ENCODE measurements around the gene USP30. TPM values are rescaled to one million over a fixed set of nuclear protein-coding genes. Genes with fewer than 3 reads are reported as not detected.
"Not testable (repeated sequence)": the region's sequence is repeated elsewhere in the genome, so short reads cannot be mapped to it uniquely, and the experiment has no call there.

The USP30 gene
- total and polyA plus RNA-seq, 8 donors = 4.8 to 11.2 (median 9.3) TPM

DNA sequence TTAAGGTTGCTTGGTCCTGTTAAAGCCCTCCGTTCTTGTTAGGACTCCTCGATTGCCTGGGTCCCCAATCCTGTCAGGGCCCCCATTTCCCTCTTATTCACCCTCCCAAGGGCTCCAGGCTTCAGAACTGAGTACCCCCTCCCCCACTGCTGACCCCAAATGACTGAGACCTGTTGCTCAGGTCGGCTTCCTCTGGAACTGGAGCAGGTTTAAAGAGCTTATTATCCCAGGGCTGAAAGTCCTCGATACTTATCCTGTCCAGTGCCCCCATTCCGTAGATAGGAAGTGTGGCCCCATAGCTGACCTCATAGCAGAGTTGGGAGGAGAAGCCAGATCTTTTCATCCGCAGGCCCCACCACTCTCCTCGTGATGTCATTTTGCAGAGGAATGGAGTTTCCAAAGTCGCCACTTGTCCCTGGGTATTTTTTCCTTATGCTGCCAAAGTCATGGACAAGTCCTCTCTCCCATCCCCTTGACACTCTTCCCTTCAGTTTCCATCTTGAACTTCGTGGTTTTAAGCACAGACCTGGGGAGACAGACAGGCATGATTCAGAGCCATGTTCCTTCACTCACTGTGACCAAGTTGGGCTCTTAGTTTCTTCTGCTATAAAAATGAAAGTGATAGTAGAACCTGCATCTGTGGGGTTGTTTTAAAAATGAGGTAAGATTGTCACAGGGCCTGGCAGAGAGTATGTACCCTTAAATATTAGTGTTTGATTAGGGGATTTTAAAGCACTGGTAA lies 1.2 kb downstream of the USP30 start:
- WGBS, 2 donors = 7% methylated on average over 9 of the region's 9 CpGs
- DNase-seq (peak in 1 of 6 donors; percentile 24), ATAC-seq (peak in 3 of 4 donors; percentile 1 to 29 (median 12)), FAIRE-seq (no peak)
- TF ChIP-seq, protein P1, sequence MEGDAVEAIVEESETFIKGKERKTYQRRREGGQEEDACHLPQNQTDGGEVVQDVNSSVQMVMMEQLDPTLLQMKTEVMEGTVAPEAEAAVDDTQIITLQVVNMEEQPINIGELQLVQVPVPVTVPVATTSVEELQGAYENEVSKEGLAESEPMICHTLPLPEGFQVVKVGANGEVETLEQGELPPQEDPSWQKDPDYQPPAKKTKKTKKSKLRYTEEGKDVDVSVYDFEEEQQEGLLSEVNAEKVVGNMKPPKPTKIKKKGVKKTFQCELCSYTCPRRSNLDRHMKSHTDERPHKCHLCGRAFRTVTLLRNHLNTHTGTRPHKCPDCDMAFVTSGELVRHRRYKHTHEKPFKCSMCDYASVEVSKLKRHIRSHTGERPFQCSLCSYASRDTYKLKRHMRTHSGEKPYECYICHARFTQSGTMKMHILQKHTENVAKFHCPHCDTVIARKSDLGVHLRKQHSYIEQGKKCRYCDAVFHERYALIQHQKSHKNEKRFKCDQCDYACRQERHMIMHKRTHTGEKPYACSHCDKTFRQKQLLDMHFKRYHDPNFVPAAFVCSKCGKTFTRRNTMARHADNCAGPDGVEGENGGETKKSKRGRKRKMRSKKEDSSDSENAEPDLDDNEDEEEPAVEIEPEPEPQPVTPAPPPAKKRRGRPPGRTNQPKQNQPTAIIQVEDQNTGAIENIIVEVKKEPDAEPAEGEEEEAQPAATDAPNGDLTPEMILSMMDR (IDR thresholded peaks at IDR 0.05) = no peak
- Histone ChIP-seq H3K27ac (peak overlapping the region in 3 of 4 donors; percentile 33 to 92 (median 83)), H3K4me3 (peak overlapping the region; percentile 51 to 92 (median 70)), H3K9me3 (no peaks in the 10 kb centered on the region), H3K4me1 (peaks cover 8 to 15% (median 11%) of the 10 kb centered on the region in 3 donors), H3K27me3 (no peaks in the 10 kb centered on the region), H3K36me3 (peaks cover 0 to 18% (median 0%) of the 10 kb centered on the region in 3 donors)
- intact Hi-C loops (cut with DNase I) = no loop called here

GRCh38 chr12:109054124-109054513 lies 1.7 kb downstream of the USP30 start:
- Histone ChIP-seq H3K4me3 (peak overlapping the region in 2 of 4 donors; percentile 67 to 74), H3K27ac (peak overlapping the region in 2 of 4 donors; percentile 83 to 92), H3K36me3 (peaks cover 0 to 24% (median 0%) of the 10 kb centered on the region in 3 donors), H3K4me1 (peaks cover 8 to 15% (median 11%) of the 10 kb centered on the region in 3 donors)
- DNase-seq; H3K27me3 ChIP-seq; ATAC-seq; FAIRE-seq; intact Hi-C loops (cut with DNase I); H3K9me3 ChIP-seq: not testable (repeated sequence)
- 56 to 60% methylated on average over 4 of the region's 4 CpGs for WGBS, 2 donors

GRCh38 chr12:109054520-109054919 lies 2.1 kb downstream of the USP30 start:
- TF ChIP-seq, protein P1 (IDR thresholded peaks at IDR 0.05) = no peak
- Histone ChIP-seq H3K27me3 (no peaks in the 10 kb centered on the region), H3K36me3 (peaks cover 0 to 26% (median 0%) of the 10 kb centered on the region in 3 donors), H3K27ac (peak overlapping the region in 2 of 4 donors; percentile 83 to 92), H3K9me3 (no peaks in the 10 kb centered on the region), H3K4me3 (no peak overlapping the region), H3K4me1 (peaks cover 8 to 15% (median 11%) of the 10 kb centered on the region in 3 donors)
- ATAC-seq = no peak
- no peak for FAIRE-seq
- intact Hi-C loops (cut with DNase I) = no loop called here
- no peak for DNase-seq

DNA sequence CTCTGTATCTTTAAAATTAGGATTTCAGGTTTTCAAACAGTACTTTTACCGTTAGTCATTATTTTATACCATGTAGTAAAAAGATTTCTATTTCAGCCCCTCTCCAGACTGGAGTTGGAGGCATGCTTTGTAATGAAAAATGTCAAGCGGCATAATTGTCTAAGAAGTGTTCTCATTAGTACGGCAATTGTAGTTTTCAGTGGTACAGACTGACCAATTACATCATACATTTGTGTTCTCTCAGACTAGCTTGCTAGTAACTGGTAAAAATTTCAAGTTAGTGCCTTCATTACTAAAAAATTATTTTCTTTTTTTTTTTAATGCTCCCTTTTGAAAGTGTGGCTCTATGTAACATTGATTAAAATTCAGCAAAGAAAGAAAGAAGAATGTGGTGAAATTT lies 4.5 kb downstream of the USP30 start:
- no peak for FAIRE-seq

GRCh38 chr12:109057376-109057775 lies 5.0 kb downstream of the USP30 start:
- no peaks in the 10 kb centered on the region for H3K27me3 ChIP-seq
- WGBS, 2 donors = 96% methylated on average over 1 of the region's 1 CpG
- no peak overlapping the region for H3K27ac ChIP-seq
- FAIRE-seq (no peak), DNase-seq (no peak), ATAC-seq (no peak)
- intact Hi-C loops (cut with DNase I) = no loop called here
- peaks cover 0 to 26% (median 0%) of the 10 kb centered on the region in 3 donors for H3K36me3 ChIP-seq
- TF ChIP-seq, protein P1 (IDR thresholded peaks at IDR 0.05) = no peak
- H3K4me1 ChIP-seq = peaks cover 8 to 11% (median 10%) of the 10 kb centered on the region in 3 donors
- no peak overlapping the region for H3K4me3 ChIP-seq
- no peaks in the 10 kb centered on the region for H3K9me3 ChIP-seq

More for the DNA sequence above, 4.5 kb downstream of the USP30 start:
- no peak overlapping the region for H3K27ac ChIP-seq
- no peak overlapping the region for H3K4me3 ChIP-seq
- H3K9me3 ChIP-seq = no peaks in the 10 kb centered on the region
- no peaks in the 10 kb centered on the region for H3K27me3 ChIP-seq
- peaks cover 8 to 13% (median 11%) of the 10 kb centered on the region in 3 donors for H3K4me1 ChIP-seq
- DNase-seq = no peak
- no peak for ATAC-seq
- WGBS, 2 donors = 73 to 76% methylated on average over 3 of the region's 3 CpGs
- TF ChIP-seq, protein P1 (IDR thresholded peaks at IDR 0.05) = no peak
- intact Hi-C loops (cut with DNase I) = no loop called here
- peaks cover 0 to 26% (median 0%) of the 10 kb centered on the region in 3 donors for H3K36me3 ChIP-seq
